Ishikawa (cell line): ENCODE measurements around the gene SLC6A19.

ENCODE experiments used
- TAF1 ChIP-seq: IDR thresholded peaks from 2 replicates; pipeline ENCODE4 v1.6.1; 2012; ENCODE audit warnings: low read depth, mild to moderate bottlenecking
- TF ChIP-seq, protein P1 (sequence below): IDR thresholded peaks from 2 replicates; pipeline ENCODE4 v1.6.1; 2012

DNA sequence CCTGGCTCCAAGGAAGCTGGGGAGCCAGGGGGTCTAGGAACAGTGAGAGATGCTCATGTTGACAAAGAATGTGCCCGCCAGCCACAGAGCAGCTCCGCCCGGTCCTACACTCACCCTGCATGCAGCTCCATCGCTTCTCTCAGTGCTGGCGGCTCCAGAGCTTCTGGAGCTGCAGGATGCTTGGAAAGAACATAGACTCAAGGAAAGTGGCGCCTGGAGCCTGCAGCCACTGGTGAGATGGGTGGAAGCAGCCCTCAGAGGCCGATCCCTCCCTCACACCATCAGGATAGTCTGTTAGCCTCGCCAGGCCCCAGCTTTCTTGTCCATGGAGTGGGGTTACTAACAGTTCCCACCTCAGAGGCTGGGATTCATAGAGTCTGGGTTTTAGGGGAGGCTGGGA, 26.4 kb upstream of the SLC6A19 start:
- no peak for TF ChIP-seq TAF1
- TF ChIP-seq, protein P1, sequence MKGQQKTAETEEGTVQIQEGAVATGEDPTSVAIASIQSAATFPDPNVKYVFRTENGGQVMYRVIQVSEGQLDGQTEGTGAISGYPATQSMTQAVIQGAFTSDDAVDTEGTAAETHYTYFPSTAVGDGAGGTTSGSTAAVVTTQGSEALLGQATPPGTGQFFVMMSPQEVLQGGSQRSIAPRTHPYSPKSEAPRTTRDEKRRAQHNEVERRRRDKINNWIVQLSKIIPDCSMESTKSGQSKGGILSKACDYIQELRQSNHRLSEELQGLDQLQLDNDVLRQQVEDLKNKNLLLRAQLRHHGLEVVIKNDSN = no peak
